ENCODE measurements around the gene HSPA5. TPM values are rescaled to one million over a fixed set of nuclear protein-coding genes. Genes with fewer than 3 reads are reported as not detected.

HSPA5 gene
- total RNA-seq, 1 donor from 2014 or later = 620 TPM

- H3K79me2 ChIP-seq (ENCODE audit: insufficient read depth, low read length) = peaks cover 48% of the 10 kb centered on the region
- peaks cover 37% of the 10 kb centered on the region for H4K20me1 ChIP-seq (ENCODE audit: insufficient read depth, low read length)
- peak within 1 kb of the TSS; percentile 82 for H3K27ac Mint-ChIP-seq (ENCODE audit: unreplicated experiment)
- peak within 1 kb of the TSS; percentile 62 for H3K27ac ChIP-seq (ENCODE audit: low read depth, low read length)
- H2AFZ ChIP-seq (ENCODE audit: low read depth, low read length) = peak within 1 kb of the TSS; percentile 91
- peaks cover 2% of the 10 kb centered on the region for H3K36me3 Mint-ChIP-seq (ENCODE audit: low read depth, unreplicated experiment)
- H3K9me3 Mint-ChIP-seq (ENCODE audit: unreplicated experiment) = no peaks in the 10 kb centered on the region
- peak within 1 kb of the TSS; percentile 84 for H3K4me3 ChIP-seq (ENCODE audit: insufficient read depth, low read depth, low read length)
- H3K27me3 Mint-ChIP-seq (ENCODE audit: low read depth, unreplicated experiment) = no peaks in the 10 kb centered on the region
- TF ChIP-seq, protein P1, sequence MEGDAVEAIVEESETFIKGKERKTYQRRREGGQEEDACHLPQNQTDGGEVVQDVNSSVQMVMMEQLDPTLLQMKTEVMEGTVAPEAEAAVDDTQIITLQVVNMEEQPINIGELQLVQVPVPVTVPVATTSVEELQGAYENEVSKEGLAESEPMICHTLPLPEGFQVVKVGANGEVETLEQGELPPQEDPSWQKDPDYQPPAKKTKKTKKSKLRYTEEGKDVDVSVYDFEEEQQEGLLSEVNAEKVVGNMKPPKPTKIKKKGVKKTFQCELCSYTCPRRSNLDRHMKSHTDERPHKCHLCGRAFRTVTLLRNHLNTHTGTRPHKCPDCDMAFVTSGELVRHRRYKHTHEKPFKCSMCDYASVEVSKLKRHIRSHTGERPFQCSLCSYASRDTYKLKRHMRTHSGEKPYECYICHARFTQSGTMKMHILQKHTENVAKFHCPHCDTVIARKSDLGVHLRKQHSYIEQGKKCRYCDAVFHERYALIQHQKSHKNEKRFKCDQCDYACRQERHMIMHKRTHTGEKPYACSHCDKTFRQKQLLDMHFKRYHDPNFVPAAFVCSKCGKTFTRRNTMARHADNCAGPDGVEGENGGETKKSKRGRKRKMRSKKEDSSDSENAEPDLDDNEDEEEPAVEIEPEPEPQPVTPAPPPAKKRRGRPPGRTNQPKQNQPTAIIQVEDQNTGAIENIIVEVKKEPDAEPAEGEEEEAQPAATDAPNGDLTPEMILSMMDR (IDR thresholded peaks at IDR 0.05; ENCODE audit: insufficient read depth, low read depth, low read length) = peak; percentile 2
- TF ChIP-seq EZH2 (IDR thresholded peaks at IDR 0.05; ENCODE audit: insufficient read depth, low read length) = no peak
- H3K27me3 ChIP-seq (ENCODE audit: insufficient read depth, low read length) = no peaks in the 10 kb centered on the region
- DNase-seq (ENCODE audit: low read depth) (peak; percentile 57), FAIRE-seq (no peak)
- H3K4me3 Mint-ChIP-seq (ENCODE audit: unreplicated experiment) = peak within 1 kb of the TSS; percentile 98
- H3K4me2 ChIP-seq (ENCODE audit: low read length) = peak within 1 kb of the TSS; percentile 82
- no peaks in the 10 kb centered on the region for H3K9me3 ChIP-seq (ENCODE audit: insufficient read depth, low read depth, low read length)
- peak within 1 kb of the TSS; percentile 94 for H3K9ac ChIP-seq (ENCODE audit: low read length)
- H3K4me1 ChIP-seq (ENCODE audit: insufficient read depth, low read length) = peaks cover 7% of the 10 kb centered on the region
- peaks cover 11% of the 10 kb centered on the region for H3K4me1 Mint-ChIP-seq (ENCODE audit: low read depth, unreplicated experiment)
- H3K36me3 ChIP-seq (ENCODE audit: insufficient read depth, low read length) = no peaks in the 10 kb centered on the region
Observed at GRCh38 chr9:125261501-125262293, 20.6 kb upstream of the HSPA5 start, which contains the start of gene GAPVD1. Gene GAPVD1 (plus strand): TSS chr9:125261826. CDS start chr9:125298922, 37,096 bp downstream.

GRCh38 chr9:125260561-125260960, 19.4 kb upstream of the HSPA5 start:
- peaks cover 2% of the 10 kb centered on the region for H3K36me3 Mint-ChIP-seq (ENCODE audit: low read depth, unreplicated experiment)
- DNase-seq (ENCODE audit: low read depth) = no peak
- H3K79me2 ChIP-seq (ENCODE audit: insufficient read depth, low read length) = peaks cover 39% of the 10 kb centered on the region

More at GRCh38 chr9:125260561-125260960, 19.4 kb upstream of the HSPA5 start:
- H3K4me2 ChIP-seq (ENCODE audit: low read length) = no peak overlapping the region
- no peaks in the 10 kb centered on the region for H3K36me3 ChIP-seq (ENCODE audit: insufficient read depth, low read length)
- peaks cover 7% of the 10 kb centered on the region for H3K4me1 ChIP-seq (ENCODE audit: insufficient read depth, low read length)
- H2AFZ ChIP-seq (ENCODE audit: low read depth, low read length) = no peak overlapping the region
- H3K9ac ChIP-seq (ENCODE audit: low read length) = no peak overlapping the region
- H3K27me3 Mint-ChIP-seq (ENCODE audit: low read depth, unreplicated experiment) = no peaks in the 10 kb centered on the region
- H3K4me3 Mint-ChIP-seq (ENCODE audit: unreplicated experiment) = peak overlapping the region; percentile 98
- H3K9me3 ChIP-seq (ENCODE audit: insufficient read depth, low read depth, low read length) = no peaks in the 10 kb centered on the region
- H3K27ac Mint-ChIP-seq (ENCODE audit: unreplicated experiment) = no peak overlapping the region
- H3K27me3 ChIP-seq (ENCODE audit: insufficient read depth, low read length) = no peaks in the 10 kb centered on the region
- peaks cover 35% of the 10 kb centered on the region for H4K20me1 ChIP-seq (ENCODE audit: insufficient read depth, low read length)
- no peak overlapping the region for H3K4me3 ChIP-seq (ENCODE audit: insufficient read depth, low read depth, low read length)
- no peak for FAIRE-seq
- H3K9me3 Mint-ChIP-seq (ENCODE audit: unreplicated experiment) = no peaks in the 10 kb centered on the region
- H3K27ac ChIP-seq (ENCODE audit: low read depth, low read length) = no peak overlapping the region
- peaks cover 11% of the 10 kb centered on the region for H3K4me1 Mint-ChIP-seq (ENCODE audit: low read depth, unreplicated experiment)
- TF ChIP-seq, protein P1 (IDR thresholded peaks at IDR 0.05; ENCODE audit: insufficient read depth, low read depth, low read length) = no peak
- no peak for TF ChIP-seq EZH2 (IDR thresholded peaks at IDR 0.05; ENCODE audit: insufficient read depth, low read length)

All from astrocyte (in vitro differentiated cells and primary cell).